ENCODE data around the gene AKR7A3.
A peak's percentile ranks its signal among the peaks of the same experiment; 100 is the strongest.
"Not testable (repeated sequence)": the region's sequence is repeated elsewhere in the genome, so short reads cannot be mapped to it uniquely, and the experiment has no call there.

AKR7A3 gene

GRCh38 chr1:19273106-19273843 lies 15.3 kb downstream of the AKR7A3 start:
- H3K4me3 ChIP-seq (ENCODE audit: low read depth, low read length): no peak overlapping the region
- in situ Hi-C loops (cut with HindIII; ENCODE audit: low sequenced_read_pairs): no loop called here
- no peak for TF ChIP-seq CTCF (IDR thresholded peaks at IDR 0.05; ENCODE audit: low read depth, low read length)
- DNase-seq (ENCODE audit: low read depth, low spot score): no peak

GRCh38 chr1:19272064-19272463 lies 16.5 kb downstream of the AKR7A3 start:
- no peak overlapping the region for H3K4me3 ChIP-seq (ENCODE audit: low read depth, low read length)
- no peak for TF ChIP-seq CTCF (IDR thresholded peaks at IDR 0.05; ENCODE audit: low read depth, low read length)
- in situ Hi-C loops (cut with HindIII; ENCODE audit: low sequenced_read_pairs): no loop called here
- DNase-seq (ENCODE audit: low read depth, low spot score): no peak

- DNase-seq (ENCODE audit: low read depth, low spot score); H3K4me3 ChIP-seq (ENCODE audit: low read depth, low read length); in situ Hi-C loops (cut with HindIII; ENCODE audit: low sequenced_read_pairs): not testable (repeated sequence)
Observed at GRCh38 chr1:19270343-19270730, 18.2 kb downstream of the AKR7A3 start.

GRCh38 chr1:19269427-19270342 lies 18.9 kb downstream of the AKR7A3 start:
- TF ChIP-seq CTCF (IDR thresholded peaks at IDR 0.05; ENCODE audit: low read depth, low read length): peak; percentile 11
- DNase-seq (ENCODE audit: low read depth, low spot score); in situ Hi-C loops (cut with HindIII; ENCODE audit: low sequenced_read_pairs); H3K4me3 ChIP-seq (ENCODE audit: low read depth, low read length): not testable (repeated sequence)

- H3K4me3 ChIP-seq (ENCODE audit: low read depth, low read length): no peak overlapping the region
- no peak for DNase-seq (ENCODE audit: low read depth, low spot score)
- no peak for TF ChIP-seq CTCF (IDR thresholded peaks at IDR 0.05; ENCODE audit: low read depth, low read length)
- in situ Hi-C loops (cut with HindIII; ENCODE audit: low sequenced_read_pairs): no loop called here
Observed at GRCh38 chr1:19268445-19268844, 20.1 kb downstream of the AKR7A3 start.

DNA sequence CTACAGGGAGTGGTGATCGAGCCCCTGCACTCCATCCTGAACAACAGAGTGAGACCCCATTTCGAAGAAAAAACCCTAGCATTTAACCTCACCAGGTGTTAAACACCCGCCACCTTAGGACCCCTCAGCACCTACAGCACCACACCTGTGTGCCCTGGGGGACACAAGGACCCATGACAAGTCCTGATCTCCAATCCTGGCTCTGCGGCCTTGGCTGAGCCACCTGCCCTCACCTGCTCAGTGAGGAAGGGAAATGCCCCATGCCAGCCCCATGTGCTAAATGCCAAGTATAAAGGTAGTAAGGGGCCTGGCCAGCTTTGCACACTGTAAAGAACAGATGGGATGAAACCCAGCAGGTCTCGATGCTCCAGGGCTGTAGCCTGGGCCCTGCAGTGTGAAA lies 25.8 kb downstream of the AKR7A3 start:
- in situ Hi-C loops (cut with HindIII; ENCODE audit: low sequenced_read_pairs): no loop called here
- no peak for DNase-seq (ENCODE audit: low read depth, low spot score)
- TF ChIP-seq CTCF (IDR thresholded peaks at IDR 0.05; ENCODE audit: low read depth, low read length): no peak
- H3K4me3 ChIP-seq (ENCODE audit: low read depth, low read length): no peak overlapping the region

DNA sequence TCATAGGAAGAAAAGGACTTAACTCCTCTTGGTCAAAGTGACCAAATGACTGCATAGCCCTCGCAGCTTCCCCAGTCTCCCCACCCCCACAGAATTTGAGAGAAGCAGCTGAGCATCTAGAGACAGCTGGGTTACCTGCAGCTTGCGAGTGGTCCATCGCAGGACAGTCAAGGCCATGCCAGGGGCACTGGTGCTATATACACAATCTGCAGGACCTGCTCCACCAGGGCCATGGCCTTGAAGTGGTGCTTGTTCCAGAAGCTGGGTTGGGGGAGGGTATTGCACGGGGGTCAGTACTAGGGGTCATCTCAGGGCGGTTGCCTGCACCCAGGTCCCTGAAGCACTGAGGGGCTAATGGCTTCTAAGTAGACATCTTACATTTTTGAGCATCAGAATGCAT lies 26.5 kb downstream of the AKR7A3 start:
- in situ Hi-C loops (cut with HindIII; ENCODE audit: low sequenced_read_pairs): no loop called here
- TF ChIP-seq CTCF (IDR thresholded peaks at IDR 0.05; ENCODE audit: low read depth, low read length): no peak
- no peak for DNase-seq (ENCODE audit: low read depth, low spot score)
- no peak overlapping the region for H3K4me3 ChIP-seq (ENCODE audit: low read depth, low read length)
